Globus pallidus (tissue), 1 donor: ENCODE data around the gene GOLGB1.
A peak's percentile ranks its signal among the peaks of the same experiment; 100 is the strongest.
"Not testable (repeated sequence)": the region's sequence is repeated elsewhere in the genome, so short reads cannot be mapped to it uniquely, and the experiment has no call there.

Experiments used
- DNase-seq: peaks from one replicate; pipeline ENCODE4 v3.0.0-alpha.2; 2015; ENCODE audit warnings: low spot score

GOLGB1 gene

GRCh38 chr3:121749276-121750086, at the start of gene GOLGB1:
Gene GOLGB1 (minus strand): TSS chr3:121749741. CDS start chr3:121730971, 18,770 bp downstream.
- DNase-seq = peak; percentile 98

- DNase-seq = no peak
These were observed 47.4 kb upstream of the GOLGB1 start for GRCh38 chr3:121796970-121797369.

GRCh38 chr3:121794264-121794983, 44.9 kb upstream of the GOLGB1 start:
- DNase-seq = no peak

- no peak for DNase-seq
These were observed 43.5 kb upstream of the GOLGB1 start for GRCh38 chr3:121793078-121793477.

- no peak for DNase-seq
These were observed 36.9 kb upstream of the GOLGB1 start for GRCh38 chr3:121786485-121786884.

- DNase-seq = not testable (repeated sequence)
These were observed 33.2 kb upstream of the GOLGB1 start for GRCh38 chr3:121782784-121783183.

- no peak for DNase-seq
These were observed 32.1 kb upstream of the GOLGB1 start for GRCh38 chr3:121781611-121782010.

- DNase-seq = not testable (repeated sequence)
These were observed 25.6 kb upstream of the GOLGB1 start for GRCh38 chr3:121775095-121775494.

GRCh38 chr3:121769246-121769645, 19.7 kb upstream of the GOLGB1 start:
- no peak for DNase-seq

- DNase-seq = no peak
These were observed 18.9 kb upstream of the GOLGB1 start for GRCh38 chr3:121768452-121768851.

- no peak for DNase-seq
These were observed 10.1 kb upstream of the GOLGB1 start for GRCh38 chr3:121759541-121760202.

- no peak for DNase-seq
These were observed 9.3 kb upstream of the GOLGB1 start for GRCh38 chr3:121758727-121759450.

- no peak for DNase-seq
These were observed 8.4 kb upstream of the GOLGB1 start for GRCh38 chr3:121757812-121758545.

GRCh38 chr3:121757087-121757811, 7.7 kb upstream of the GOLGB1 start:
- no peak for DNase-seq

GRCh38 chr3:121752772-121753171, 3.2 kb upstream of the GOLGB1 start:
- DNase-seq = no peak

- no peak for DNase-seq
These were observed 2.7 kb upstream of the GOLGB1 start for GRCh38 chr3:121752261-121752660.

- DNase-seq = no peak
These were observed 510 bp upstream of the GOLGB1 start for GRCh38 chr3:121750087-121750415.

- DNase-seq = peak; percentile 7
These were observed 763 bp downstream of the GOLGB1 start for GRCh38 chr3:121748680-121749275.

- no peak for DNase-seq
These were observed 1.6 kb downstream of the GOLGB1 start for GRCh38 chr3:121747976-121748375.

- DNase-seq = not testable (repeated sequence)
These were observed 6.4 kb downstream of the GOLGB1 start for GRCh38 chr3:121743106-121743505.
